Right renal cortex interstitium (tissue), 3 donors: ENCODE results near the gene NDE1. TPM values are rescaled to one million over a fixed set of nuclear protein-coding genes. Genes with fewer than 3 reads are reported as not detected.
"Not testable (repeated sequence)": the region's sequence is repeated elsewhere in the genome, so short reads cannot be mapped to it uniquely, and the experiment has no call there.

Experiments
- DNase-seq, 3 donors: peaks; one replicate each; pipeline ENCODE4 v3.0.0-alpha.2; 2013; ENCODE audit warnings: low read depth in 3 of 3, low spot score in 2 of 3
- polyA plus RNA-seq, 3 donors: library from polyadenylated mRNA; unstranded; fragments of 120-200 nt; gene quantifications; one replicate each; pipeline ENCODE4 v1.2.1, GENCODE V29; 2013; ENCODE audit not compliant: insufficient read length in 3 of 3

NDE1 gene
- polyA plus RNA-seq, 3 donors, result 38.6 to 42.9 (median 41.7) TPM

DNA sequence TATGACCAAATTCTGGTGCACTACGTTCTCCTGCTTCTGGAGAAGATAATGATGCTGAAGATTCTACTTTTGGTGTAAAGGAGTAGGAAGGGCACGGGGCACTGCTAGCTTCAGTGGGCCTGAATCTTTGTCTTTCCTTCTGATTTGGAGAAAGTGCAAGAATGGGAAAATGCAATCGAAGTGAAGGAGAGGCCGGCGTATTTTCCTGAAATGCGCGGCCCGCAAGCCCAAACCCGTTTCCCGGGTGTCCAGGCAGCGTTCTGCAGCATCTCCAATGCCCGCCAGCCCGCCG is 372 bp upstream of the NDE1 start:
- no peak for DNase-seq

DNA sequence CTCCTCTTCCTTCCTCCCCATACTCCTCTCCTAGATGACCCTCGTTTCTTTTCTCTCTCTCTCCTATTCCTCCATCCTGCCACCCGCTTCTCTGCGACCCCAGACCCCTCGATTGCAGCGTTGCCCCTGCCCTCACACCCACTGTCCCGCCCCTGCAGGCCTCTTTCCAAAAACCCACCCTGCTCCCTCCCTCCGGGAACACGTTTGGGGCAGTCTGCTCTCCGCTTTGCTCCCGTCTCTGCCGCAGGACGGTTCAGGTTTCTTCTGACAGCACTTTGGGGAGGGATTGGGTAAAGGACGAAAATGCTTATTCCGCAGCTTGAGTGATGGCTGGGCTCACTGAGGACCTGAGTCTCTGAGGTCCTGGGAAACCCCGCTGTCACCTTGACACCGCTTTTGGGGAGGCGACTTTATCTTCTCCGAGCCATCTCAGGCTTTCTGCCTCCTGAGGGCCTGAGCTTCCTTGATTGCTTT is 690 bp downstream of the NDE1 start:
- no peak for DNase-seq

DNA sequence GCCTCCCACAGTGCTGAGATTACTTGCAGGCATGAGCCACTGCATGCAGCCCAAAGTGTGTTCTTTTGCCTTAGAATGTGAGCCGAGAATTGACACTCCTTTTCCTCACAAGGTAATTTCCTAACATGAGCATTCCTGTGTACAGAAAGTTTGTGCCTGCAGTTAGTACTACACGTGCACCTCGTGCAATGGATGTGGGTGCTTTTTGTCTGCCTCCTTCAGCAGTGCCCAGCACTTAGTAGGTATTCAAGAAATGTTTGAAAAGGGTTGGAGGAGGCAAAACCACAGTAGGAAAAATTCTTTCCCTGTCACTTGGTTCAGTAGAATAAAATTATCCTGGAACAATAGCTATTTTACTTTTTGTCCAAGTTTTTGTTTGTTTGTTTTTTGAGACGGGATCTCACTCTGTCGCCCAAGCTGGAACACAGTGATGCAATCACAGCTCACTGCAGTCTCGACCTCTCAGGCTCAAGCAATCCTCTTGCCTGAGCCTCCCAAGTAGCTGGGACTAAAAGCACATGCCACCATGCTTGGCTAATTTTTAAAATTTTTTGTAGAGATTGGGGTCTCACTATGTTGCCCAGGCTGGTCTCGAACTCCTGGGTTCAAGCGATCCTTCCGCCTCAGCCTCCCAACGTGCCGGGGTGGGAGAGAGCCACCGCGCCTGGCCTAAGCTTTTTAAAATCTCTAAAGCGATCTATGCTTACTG is 2.4 kb downstream of the NDE1 start:
- DNase-seq, result no peak

DNA sequence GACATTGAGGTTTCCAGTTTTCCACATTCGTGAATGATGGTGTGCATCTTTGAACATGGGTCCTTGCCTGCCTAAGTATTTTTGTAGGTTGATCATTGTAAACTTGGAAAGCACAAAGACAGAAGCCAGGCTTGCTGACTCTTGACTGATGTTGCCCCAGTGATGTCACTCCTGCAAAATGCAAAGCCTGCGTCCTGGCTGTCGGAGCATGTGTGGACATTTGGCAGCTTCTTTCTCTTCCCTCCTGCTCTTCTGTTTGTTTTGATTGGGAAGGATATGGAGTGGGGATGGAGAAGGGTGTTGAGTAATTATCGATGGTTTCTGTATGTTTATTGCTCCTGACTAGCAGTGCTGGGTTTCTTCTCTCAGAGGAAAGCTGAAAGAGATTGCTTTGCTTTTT is 3.2 kb downstream of the NDE1 start:
- DNase-seq, result no peak

DNA sequence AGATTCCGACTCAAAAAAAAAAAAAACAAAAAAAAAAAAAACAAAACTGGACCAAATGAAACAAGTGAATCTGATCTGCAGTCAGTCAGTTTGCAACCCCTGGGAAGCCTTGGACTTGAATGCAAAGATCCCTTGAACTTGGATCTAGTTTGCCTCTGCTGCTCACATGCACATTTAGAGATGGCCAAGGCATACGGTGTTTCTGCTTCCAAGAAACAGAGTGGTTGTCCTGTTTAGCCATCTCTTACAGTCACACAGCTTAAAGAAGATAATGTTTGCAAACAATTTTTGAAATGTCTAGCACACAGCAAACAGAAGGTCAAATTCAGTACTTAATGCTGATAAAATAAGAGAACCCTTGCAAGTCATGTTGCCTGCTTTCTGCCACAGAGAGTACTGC is 4.5 kb downstream of the NDE1 start:
- DNase-seq, result no peak

DNA sequence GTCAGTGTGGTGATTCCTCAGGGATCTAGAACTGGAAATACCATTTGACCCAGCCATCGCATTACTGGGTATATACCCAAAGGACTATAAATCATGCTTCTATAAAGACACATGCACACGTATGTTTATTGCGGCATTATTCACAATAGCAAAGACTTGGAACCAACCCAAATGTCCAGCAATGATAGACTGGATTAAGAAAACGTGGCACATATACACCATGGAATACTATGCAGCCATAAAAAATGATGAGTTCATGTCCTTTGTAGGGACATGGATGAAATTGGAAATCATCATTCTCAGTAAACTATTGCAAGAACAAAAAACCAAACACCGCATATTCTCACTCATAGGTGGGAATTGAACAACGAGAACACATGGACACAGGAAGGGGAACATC is 5.5 kb downstream of the NDE1 start:
- DNase-seq, result not testable (repeated sequence)

DNA sequence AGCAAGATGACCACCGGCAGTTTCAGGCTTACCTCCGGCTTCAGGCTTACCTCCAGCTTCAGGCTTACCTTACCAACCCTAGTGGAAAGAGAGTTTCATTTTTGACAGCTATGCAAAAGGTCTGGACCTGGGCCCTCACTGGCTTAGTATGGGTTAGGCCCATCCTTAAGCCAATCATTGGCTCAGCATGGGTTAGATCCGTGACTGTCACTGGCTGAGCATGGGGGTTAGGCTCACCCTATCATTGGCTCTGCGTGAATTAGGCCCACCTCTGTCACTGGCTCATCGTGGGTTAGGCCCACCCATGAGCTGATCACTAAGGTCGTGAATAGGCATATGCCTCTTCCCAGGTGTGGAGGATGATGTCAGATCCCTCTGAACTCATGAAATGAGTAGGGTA is 8.1 kb downstream of the NDE1 start:
- DNase-seq, result no peak

DNA sequence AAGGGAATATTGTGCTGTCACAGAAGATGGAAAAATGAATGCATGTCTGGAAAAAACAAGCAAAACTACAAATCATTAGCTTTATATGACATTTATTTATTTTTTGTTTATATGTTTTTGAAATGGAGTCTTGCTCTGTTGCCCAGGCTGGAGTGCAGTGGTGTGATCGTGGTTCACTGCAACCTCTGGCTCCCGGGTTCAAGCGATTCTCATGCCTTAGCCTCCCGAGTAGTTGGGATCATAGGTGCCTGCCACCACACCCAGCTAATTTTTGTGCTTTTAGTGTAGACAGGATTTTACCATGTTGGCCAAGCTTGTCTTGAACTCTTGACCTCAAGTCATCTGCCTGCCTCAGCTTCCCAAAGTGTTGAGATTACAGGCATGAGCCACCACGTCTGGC is 8.5 kb downstream of the NDE1 start:
- no peak for DNase-seq

DNA sequence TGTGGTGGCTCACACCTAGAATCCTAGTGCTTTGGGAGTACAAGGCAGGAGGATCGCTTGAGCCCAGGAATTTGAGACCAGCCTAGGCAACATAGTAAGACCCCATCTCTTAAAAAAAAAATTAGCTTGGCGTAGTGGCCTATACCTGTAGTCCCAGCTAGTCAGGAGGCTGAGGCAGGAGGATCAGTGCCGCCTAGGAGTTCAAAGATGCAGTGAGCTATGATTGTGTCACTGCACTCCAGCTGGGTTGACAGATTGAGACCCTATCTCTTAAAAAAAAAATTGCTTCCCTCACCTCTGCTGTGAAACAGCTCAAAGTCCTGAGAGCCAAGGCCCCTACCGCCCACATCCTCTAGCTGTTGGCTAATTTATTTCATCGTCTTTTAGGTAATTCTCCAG is 10.2 kb downstream of the NDE1 start:
- no peak for DNase-seq

DNA sequence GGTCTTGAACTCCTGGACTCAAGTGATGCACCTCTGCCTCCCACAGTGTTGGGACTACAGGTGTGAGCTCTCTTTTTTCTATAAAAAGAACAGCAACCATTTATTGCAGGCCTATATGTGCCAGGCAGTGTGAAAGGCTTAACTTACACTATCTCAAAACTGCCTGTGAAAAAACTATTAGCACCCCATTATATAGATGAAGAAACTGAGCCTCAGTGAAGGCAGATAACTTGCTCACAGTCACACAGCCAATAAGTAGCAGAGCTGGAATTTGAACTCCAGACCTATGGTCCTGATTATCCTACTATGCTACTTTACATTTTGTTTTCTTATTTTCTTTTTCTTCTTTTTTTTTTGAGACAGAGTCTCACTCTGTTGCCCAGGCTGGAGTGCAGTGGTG is 15.1 kb downstream of the NDE1 start:
- DNase-seq, result no peak

DNA sequence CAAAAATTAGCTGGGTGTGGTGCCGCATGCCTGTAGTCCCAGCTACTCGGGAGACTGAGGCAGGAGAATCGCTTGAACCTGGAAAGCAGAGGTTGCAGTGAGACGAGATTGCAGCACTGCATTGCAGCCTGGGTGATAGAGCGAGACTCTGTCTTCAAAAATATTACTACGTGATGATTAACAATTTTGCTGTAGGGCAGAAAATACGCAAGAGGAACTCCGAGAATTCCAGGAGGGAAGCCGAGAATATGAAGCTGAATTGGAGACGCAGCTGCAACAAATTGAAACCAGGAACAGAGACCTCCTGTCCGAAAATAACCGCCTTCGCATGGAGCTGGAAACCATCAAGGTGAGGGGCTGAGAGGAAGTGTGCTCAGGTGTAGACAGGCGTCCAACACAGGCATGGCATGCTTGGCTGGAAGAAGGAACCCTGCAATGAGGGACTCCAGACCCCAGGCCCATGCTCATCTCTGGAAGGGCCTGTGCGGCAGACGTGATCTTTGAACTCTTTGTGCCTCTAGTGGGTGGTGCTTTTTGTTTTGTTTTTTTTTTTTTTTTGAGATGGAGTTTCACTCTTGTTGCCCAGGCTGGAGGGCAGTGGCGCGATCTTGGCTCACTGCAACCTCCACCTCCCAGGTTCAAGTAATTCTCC is 17.2 kb downstream of the NDE1 start:
- no peak for DNase-seq

DNA sequence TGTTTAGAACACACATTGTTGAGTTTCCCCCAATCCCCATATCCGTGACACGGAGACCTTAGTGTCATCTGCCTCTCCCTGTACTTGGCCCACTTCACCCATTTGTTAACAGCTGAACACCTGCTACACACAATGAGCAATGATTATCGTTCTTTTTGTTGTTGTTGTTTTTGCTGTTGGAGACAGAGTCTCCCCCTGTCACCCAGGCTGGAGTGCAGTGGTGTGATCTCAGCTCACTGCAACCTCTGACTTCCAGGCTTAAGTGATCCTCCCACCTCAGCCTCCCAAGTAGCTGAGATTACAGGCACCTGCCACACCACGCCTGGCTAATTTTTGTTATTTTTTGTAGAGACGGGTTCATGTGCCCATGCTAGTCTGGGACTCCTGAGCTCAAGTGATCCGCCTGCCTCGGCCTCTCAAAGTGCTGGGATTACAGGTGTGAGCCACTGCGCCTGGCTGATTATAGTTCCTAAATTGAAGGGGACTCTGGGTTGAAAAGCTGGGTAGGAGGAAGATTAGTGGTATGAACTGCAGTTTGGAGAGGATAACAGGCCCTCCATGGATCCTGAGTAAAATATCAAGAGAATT is 21.6 kb downstream of the NDE1 start:
- DNase-seq, result no peak

DNA sequence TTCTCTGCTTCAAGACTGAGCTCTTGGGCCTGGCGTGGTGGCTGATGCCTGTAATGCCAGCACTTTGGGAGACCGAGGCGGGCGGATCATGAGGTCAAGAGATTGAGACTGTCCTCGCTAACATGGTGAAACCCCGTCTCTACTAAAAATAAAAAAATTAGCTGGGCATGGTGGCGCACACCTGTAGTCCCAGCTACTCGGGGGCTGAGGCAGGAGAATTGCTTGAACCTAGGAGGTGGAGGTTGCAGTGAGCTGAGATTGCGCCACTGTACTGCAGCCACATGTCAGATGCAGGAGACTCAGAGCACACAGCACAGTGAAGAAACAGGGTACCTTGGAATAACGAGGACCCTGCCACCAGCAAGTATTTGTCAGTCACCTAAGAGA is 22.1 kb downstream of the NDE1 start:
- DNase-seq, result not testable (repeated sequence)

DNA sequence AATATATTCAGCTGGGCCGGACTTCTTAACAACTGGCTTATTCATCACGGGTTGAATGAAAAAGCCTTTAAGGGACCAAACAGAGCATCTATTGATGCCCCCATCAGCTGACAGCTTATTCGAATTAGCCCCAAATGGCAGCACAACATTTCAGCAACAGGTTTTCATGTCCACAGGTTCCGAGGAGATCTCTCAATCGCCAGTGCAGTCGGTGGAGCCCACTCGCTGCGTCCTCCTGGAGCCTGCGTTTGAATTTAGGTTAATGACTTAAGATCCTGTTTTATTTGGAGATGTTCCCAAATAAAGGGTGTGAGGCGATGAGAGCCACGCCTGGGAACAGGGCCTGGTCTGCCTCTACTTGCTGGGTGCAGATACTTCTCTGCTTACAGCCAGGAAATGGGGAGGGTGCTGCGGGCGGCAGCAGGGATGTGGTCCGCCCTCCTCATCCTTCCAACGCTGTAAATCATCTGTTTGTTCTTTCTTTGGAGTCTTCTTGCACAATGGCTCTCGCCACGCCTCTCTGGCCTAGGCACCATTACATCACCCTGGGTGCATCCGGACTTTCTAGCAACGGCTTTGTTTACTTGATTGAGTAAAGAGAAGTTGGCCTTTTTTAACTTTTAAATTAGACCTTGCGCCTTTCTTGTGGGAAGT is 22.6 kb downstream of the NDE1 start:
- peak in 2 of 3 donors; percentile 31 to 42 for DNase-seq

DNA sequence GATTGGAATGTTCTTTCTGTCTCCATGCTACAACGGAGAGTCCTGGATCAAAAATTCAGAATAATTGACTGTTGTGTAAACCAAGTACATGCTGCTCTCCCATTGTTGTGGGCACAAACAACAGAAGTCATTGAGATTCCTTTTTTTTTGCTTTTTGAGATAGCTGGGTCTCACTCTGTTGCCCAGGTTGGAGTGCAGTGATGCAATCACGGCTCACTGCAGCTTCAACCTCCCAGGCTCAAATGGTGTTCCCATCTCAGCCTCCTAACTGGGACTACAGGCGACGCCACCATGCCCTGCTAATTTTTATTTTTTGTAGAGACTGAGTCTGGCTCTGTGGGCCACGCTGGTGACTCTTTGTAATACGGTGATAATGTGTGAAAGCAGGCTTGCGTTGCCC is 24.5 kb downstream of the NDE1 start:
- DNase-seq, result no peak

DNA sequence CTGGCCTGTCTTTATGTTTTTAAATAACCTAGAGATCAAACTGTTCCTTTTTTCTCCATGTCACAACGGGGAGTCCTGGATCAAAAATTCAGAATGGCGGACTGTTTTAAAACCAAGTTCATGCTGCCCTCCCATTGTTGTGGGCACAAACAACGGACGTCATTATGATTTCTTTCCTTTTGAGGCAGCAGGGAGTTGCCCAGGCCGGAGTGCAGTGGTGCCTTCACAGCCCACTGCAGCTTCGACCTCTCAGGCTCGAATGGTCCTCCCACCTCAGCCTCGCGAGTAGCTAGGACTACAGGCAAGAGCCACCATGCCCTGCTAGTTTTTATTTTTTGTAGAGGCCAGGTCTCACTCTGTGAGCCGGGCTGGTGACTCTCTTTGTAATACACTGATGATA is 26.5 kb downstream of the NDE1 start:
- DNase-seq, result peak in 1 of 3 donors; percentile 3

DNA sequence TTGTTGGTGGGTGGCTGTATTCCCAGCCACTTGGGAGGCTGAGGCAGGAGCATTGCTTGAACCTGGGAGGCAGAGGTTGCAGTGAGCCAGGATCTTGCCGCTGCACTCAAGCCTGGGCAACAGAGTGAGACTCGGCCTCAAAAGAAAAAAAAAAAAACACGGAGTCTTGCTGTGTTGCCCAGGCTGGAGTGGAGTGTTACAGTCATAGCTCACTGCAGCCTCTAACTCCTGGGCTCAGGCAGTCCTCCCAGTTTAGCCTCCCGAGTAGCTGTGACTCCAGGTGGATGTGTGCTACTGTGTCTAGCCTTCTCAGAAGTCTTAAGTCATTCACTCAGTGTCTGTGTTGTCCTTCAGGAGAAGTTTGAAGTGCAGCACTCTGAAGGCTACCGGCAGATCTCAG is 27.4 kb downstream of the NDE1 start:
- no peak for DNase-seq

DNA sequence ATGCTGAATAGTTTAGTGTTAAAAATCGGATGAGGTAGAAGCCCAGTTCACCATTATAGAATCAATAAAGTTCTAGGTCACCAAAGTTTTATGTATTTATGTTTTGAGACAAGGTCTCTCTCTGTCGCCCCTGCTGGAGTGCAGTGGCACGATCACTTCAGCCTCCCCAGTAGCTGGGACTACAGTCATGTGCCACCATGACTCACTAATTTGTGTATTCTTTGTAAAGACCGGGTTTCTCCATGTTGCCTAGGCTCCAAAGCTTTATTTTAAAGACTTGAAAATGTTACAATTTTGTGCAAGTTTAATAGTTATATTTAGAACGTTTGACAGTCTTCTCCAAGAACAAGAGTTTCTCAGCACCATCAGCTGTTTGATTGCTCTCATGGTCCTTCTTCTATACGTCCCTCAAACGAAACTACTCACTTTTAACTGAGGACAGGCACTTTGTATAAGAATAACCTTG is 32.1 kb downstream of the NDE1 start:
- DNase-seq, result no peak

DNA sequence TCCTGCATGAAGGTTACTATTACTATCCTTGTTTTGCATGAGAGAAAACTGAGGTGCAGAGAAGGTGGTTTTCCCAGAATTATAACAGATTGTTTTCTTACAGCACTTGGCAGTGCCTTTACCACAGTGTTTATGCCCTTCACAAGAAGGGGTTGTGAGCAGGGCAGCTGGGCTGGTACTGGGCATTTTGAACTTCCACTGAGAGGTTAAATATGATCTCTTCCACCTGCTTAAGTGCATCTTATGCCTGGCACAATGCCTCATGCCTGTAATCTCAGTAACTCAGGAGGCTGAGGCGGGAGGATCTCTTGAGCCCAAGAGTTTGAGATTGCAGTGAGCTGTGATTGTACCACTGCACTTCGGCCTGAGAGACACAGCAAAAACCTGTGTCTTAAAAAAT is 36.2 kb downstream of the NDE1 start:
- no peak for DNase-seq

DNA sequence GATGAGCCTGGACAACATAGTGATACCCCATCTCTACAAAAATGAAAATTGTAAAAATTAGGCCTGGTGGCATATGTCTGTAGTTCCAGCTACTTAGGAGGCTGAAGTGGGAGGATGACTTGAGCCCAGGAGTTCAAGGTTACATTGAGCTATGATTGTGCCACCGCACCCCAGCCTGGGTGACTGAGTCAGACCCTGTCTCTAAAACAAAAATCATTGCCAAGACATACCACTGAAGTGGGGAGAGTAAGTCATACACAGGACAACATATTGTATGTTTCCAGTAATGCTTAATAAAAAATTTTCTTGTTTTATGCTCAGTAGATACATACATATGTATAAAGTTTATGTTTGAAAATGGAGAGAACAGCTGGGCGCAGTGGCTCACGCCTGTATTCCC is 39.2 kb downstream of the NDE1 start:
- DNase-seq, result no peak

DNA sequence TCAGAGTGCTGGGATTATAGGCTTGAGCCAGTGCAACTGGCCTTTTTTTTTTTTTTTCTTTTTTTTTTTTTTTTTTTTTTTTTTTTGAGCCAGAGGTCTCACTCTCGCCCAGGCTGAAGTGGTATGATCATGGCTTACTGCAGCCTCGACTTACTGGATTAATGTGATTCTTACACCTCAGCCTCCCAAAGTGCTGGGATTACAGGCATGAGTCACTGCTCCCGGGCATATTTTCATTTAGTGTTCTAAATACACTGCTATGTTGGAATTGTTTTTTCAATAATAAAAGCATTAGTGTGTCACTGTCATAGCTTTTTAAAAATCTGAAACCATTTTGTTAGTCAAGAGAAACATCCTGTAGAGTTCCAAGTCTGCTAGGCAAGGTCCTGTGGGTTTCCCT is 40.3 kb downstream of the NDE1 start:
- no peak for DNase-seq

DNA sequence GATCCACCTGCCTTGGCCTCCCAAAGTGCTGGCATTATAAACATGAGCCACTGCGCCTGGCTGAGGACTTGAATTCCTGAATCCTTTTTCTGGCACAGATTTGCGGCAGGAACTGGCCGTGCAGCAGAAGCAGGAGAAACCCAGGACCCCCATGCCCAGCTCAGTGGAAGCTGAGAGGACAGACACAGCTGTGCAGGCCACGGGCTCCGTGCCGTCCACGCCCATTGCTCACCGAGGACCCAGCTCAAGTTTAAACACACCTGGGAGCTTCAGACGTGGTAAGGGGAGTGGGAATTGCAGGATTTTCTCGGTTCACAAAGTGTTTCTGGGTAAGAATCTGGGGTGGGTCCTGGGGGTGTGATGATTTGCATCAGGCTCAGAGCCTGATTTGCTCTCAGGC is 41.0 kb downstream of the NDE1 start:
- DNase-seq, result no peak
